ENCODE results near the gene CAMK4.

Gene CAMK4

GRCh38 chr5:111227801-111228200, 3.6 kb downstream of the CAMK4 start:
- ChIA-PET POLR2A (no interaction called here), CTCF (no interaction called here)
- Histone ChIP-seq H3K36me3 (ENCODE audit: control insufficient read depth in 2 of 2, insufficient read depth in 1 of 2, low read length in 2 of 2) (no peaks in the 10 kb centered on the region), H3K27ac (ENCODE audit: extremely low read depth, low read depth, low read length) (no peak overlapping the region), H3K4me3 (ENCODE audit: low read depth, low read length) (no peak overlapping the region), H3K4me1 (ENCODE audit: control insufficient read depth, insufficient read depth, low read length) (peaks cover 10% of the 10 kb centered on the region), H3K9me3 (ENCODE audit: control insufficient read depth, insufficient read depth, low read depth, low read length) (no peaks in the 10 kb centered on the region)
- TF ChIP-seq ZNF404 (tag by site-specific recombination; IDR thresholded peaks at IDR 0.05), result no peak

- no peak for TF ChIP-seq ZNF362 (tag by site-specific recombination; IDR thresholded peaks at IDR 0.05)
- no peak for TF ChIP-seq ZNF19 (tag by site-specific recombination; IDR thresholded peaks at IDR 0.05; ENCODE audit: low read depth)
- TF ChIP-seq ZNF843 (tag by site-specific recombination; IDR thresholded peaks at IDR 0.05), result no peak
- TF ChIP-seq SP3 (tag by site-specific recombination; IDR thresholded peaks at IDR 0.05), result no peak
- no peak for TF ChIP-seq OSR2 (tag by site-specific recombination; IDR thresholded peaks at IDR 0.05)
- TF ChIP-seq ZBTB7A (tag by site-specific recombination; IDR thresholded peaks at IDR 0.05; ENCODE audit: low read depth), result no peak
- TF ChIP-seq ZNF837 (tag by site-specific recombination; IDR thresholded peaks at IDR 0.05), result no peak
- no peak for TF ChIP-seq ZFP3 (tag by site-specific recombination; IDR thresholded peaks at IDR 0.05; ENCODE audit: low read depth)
- TF ChIP-seq RBAK (tag by site-specific recombination; IDR thresholded peaks at IDR 0.05), result no peak
- TF ChIP-seq ZNF10 (tag by site-specific recombination; IDR thresholded peaks at IDR 0.05), result no peak
- TF ChIP-seq ZNF692 (tag by site-specific recombination; IDR thresholded peaks at IDR 0.05), result no peak
- TF ChIP-seq GLIS1 (tag by site-specific recombination; IDR thresholded peaks at IDR 0.05), result no peak
- TF ChIP-seq ZNF530 (tag by site-specific recombination; IDR thresholded peaks at IDR 0.05; ENCODE audit: low read depth), result no peak
- TF ChIP-seq MZF1 (tag by site-specific recombination; IDR thresholded peaks at IDR 0.05; ENCODE audit: borderline replicate concordance), result no peak
- TF ChIP-seq ZNF501 (tag by site-specific recombination; IDR thresholded peaks at IDR 0.05), result no peak
- TF ChIP-seq ELK4 (IDR thresholded peaks at IDR 0.05; ENCODE audit: borderline replicate concordance, low read depth, low read length), result no peak
- TF ChIP-seq ZNF24 (tag by site-specific recombination; IDR thresholded peaks at IDR 0.05), result no peak
- no peak for TF ChIP-seq ZBTB26 (tag by site-specific recombination; optimal IDR thresholded peaks at IDR 0.05)
- TF ChIP-seq ZSCAN30 (tag by site-specific recombination; IDR thresholded peaks at IDR 0.05), result no peak
Measured at GRCh38 chr5:111228520-111229220, 4.5 kb downstream of the CAMK4 start.

More at GRCh38 chr5:111228520-111229220, 4.5 kb downstream of the CAMK4 start:
- no peaks in the 10 kb centered on the region for H3K9me3 ChIP-seq (ENCODE audit: control insufficient read depth, insufficient read depth, low read depth, low read length)
- H3K4me1 ChIP-seq (ENCODE audit: control insufficient read depth, insufficient read depth, low read length), result peaks cover 10% of the 10 kb centered on the region
- CTCF ChIA-PET, result interaction anchor here (0.7 kb wide), 1 partner anchor 166 kb away, joined by 4 read pairs; no protein-coding TSS in a partner anchor
- no peak overlapping the region for H3K27ac ChIP-seq (ENCODE audit: extremely low read depth, low read depth, low read length)
- H3K36me3 ChIP-seq (ENCODE audit: control insufficient read depth in 2 of 2, insufficient read depth in 1 of 2, low read length in 2 of 2), result no peaks in the 10 kb centered on the region
- no peak overlapping the region for H3K4me3 ChIP-seq (ENCODE audit: low read depth, low read length)
- POLR2A ChIA-PET, result no interaction called here

All from HEK293 (cell line).